IMR-90 (cell line): ENCODE measurements around the gene STAT5A.

Experiments used
- CEBPB ChIP-seq: IDR thresholded peaks from 2 replicates; pipeline ENCODE4 v1.6.1; 2012; ENCODE audit warnings: low read depth, low read length, improper control_type of control experiment
- RAD21 ChIP-seq: IDR thresholded peaks from 2 replicates; pipeline ENCODE4 v1.6.1; 2012; ENCODE audit warnings: low read length, improper control_type of control experiment
- TF ChIP-seq, protein P1 (sequence below): conservative IDR thresholded peaks from 2 replicates; pipeline ENCODE4 v1.5.1; 2012; ENCODE audit warnings: mild to moderate bottlenecking, low read depth, low read length, improper control_type of control experiment

DNA sequence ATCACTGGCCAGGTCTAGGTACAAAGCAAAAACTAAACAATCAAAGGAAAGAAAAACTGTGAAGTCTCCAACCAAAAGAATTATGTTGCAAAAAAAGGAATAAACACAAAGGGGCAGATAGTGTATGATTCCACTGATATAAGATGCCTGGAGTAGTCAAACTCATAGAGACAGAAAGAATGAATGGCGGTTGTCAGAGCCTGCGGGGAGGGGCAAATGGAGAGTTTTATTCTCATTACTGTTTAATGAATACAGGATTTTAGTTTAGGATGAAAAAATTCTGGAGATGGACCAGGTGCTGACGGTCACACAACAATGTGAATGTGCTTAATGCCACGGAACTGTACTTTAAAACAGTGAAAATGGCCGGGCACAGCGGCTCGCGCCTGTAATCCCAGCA is 32.9 kb upstream of the STAT5A start:
- TF ChIP-seq, protein P1, sequence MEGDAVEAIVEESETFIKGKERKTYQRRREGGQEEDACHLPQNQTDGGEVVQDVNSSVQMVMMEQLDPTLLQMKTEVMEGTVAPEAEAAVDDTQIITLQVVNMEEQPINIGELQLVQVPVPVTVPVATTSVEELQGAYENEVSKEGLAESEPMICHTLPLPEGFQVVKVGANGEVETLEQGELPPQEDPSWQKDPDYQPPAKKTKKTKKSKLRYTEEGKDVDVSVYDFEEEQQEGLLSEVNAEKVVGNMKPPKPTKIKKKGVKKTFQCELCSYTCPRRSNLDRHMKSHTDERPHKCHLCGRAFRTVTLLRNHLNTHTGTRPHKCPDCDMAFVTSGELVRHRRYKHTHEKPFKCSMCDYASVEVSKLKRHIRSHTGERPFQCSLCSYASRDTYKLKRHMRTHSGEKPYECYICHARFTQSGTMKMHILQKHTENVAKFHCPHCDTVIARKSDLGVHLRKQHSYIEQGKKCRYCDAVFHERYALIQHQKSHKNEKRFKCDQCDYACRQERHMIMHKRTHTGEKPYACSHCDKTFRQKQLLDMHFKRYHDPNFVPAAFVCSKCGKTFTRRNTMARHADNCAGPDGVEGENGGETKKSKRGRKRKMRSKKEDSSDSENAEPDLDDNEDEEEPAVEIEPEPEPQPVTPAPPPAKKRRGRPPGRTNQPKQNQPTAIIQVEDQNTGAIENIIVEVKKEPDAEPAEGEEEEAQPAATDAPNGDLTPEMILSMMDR: no peak
- no peak for TF ChIP-seq RAD21
- no peak for TF ChIP-seq CEBPB
